ENCODE data around the gene NAALADL2. TPM values are rescaled to one million over a fixed set of nuclear protein-coding genes. Genes with fewer than 3 reads are reported as not detected.
"Not testable (repeated sequence)": the region's sequence is repeated elsewhere in the genome, so short reads cannot be mapped to it uniquely, and the experiment has no call there.

NAALADL2 gene
- polyA plus RNA-seq, 3 donors: 17.2 to 18.3 (median 17.5) TPM

- DNase-seq (ENCODE audit: extremely low read depth in 1 of 11, low read depth in 9 of 11, low spot score in 4 of 11): no peak
These were observed 453.7 kb downstream of the NAALADL2 start for GRCh38 chr3:175312791-175313190.

- DNase-seq (ENCODE audit: extremely low read depth in 1 of 11, low read depth in 9 of 11, low spot score in 4 of 11): no peak
These were observed 457.7 kb downstream of the NAALADL2 start for GRCh38 chr3:175316799-175317198.

GRCh38 chr3:175325440-175325839 lies 466.3 kb downstream of the NAALADL2 start:
- DNase-seq (ENCODE audit: extremely low read depth in 1 of 11, low read depth in 9 of 11, low spot score in 4 of 11): no peak

GRCh38 chr3:175326041-175326440 lies 466.9 kb downstream of the NAALADL2 start:
- DNase-seq (ENCODE audit: extremely low read depth in 1 of 11, low read depth in 9 of 11, low spot score in 4 of 11): no peak

- no peak for DNase-seq (ENCODE audit: extremely low read depth in 1 of 11, low read depth in 9 of 11, low spot score in 4 of 11)
These were observed 470.2 kb downstream of the NAALADL2 start for GRCh38 chr3:175329373-175329772.

GRCh38 chr3:175335229-175335628 lies 476.1 kb downstream of the NAALADL2 start:
- DNase-seq (ENCODE audit: extremely low read depth in 1 of 11, low read depth in 9 of 11, low spot score in 4 of 11): no peak

- no peak for DNase-seq (ENCODE audit: extremely low read depth in 1 of 11, low read depth in 9 of 11, low spot score in 4 of 11)
These were observed 477.4 kb downstream of the NAALADL2 start for GRCh38 chr3:175336406-175337133.

GRCh38 chr3:175337631-175338030 lies 478.5 kb downstream of the NAALADL2 start:
- no peak for DNase-seq (ENCODE audit: extremely low read depth in 1 of 11, low read depth in 9 of 11, low spot score in 4 of 11)

- DNase-seq (ENCODE audit: extremely low read depth in 1 of 11, low read depth in 9 of 11, low spot score in 4 of 11): no peak
These were observed 479.8 kb downstream of the NAALADL2 start for GRCh38 chr3:175338775-175339535.

- DNase-seq (ENCODE audit: extremely low read depth in 1 of 11, low read depth in 9 of 11, low spot score in 4 of 11): no peak
These were observed 481.3 kb downstream of the NAALADL2 start for GRCh38 chr3:175340338-175341015.

GRCh38 chr3:175342196-175342595 lies 483.1 kb downstream of the NAALADL2 start:
- no peak for DNase-seq (ENCODE audit: extremely low read depth in 1 of 11, low read depth in 9 of 11, low spot score in 4 of 11)

- no peak for DNase-seq (ENCODE audit: extremely low read depth in 1 of 11, low read depth in 9 of 11, low spot score in 4 of 11)
These were observed 484.8 kb downstream of the NAALADL2 start for GRCh38 chr3:175343946-175344345.

GRCh38 chr3:175346573-175347356 lies 487.6 kb downstream of the NAALADL2 start:
- DNase-seq (ENCODE audit: extremely low read depth in 1 of 11, low read depth in 9 of 11, low spot score in 4 of 11): peak in 2 of 11 donors; percentile 5 to 13

GRCh38 chr3:175349168-175349567 lies 490.0 kb downstream of the NAALADL2 start:
- no peak for DNase-seq (ENCODE audit: extremely low read depth in 1 of 11, low read depth in 9 of 11, low spot score in 4 of 11)

GRCh38 chr3:175355801-175356335 lies 496.7 kb downstream of the NAALADL2 start:
- no peak for DNase-seq (ENCODE audit: extremely low read depth in 1 of 11, low read depth in 9 of 11, low spot score in 4 of 11)

GRCh38 chr3:175356899-175357324 lies 497.8 kb downstream of the NAALADL2 start:
- no peak for DNase-seq (ENCODE audit: extremely low read depth in 1 of 11, low read depth in 9 of 11, low spot score in 4 of 11)

GRCh38 chr3:175357758-175358157 lies 498.6 kb downstream of the NAALADL2 start:
- no peak for DNase-seq (ENCODE audit: extremely low read depth in 1 of 11, low read depth in 9 of 11, low spot score in 4 of 11)

GRCh38 chr3:175358935-175359334 lies 499.8 kb downstream of the NAALADL2 start:
- no peak for DNase-seq (ENCODE audit: extremely low read depth in 1 of 11, low read depth in 9 of 11, low spot score in 4 of 11)

- DNase-seq (ENCODE audit: extremely low read depth in 1 of 11, low read depth in 9 of 11, low spot score in 4 of 11): not testable (repeated sequence)
These were observed 511.3 kb downstream of the NAALADL2 start for GRCh38 chr3:175370426-175370825.
